GM18505 (cell line): Measurements from ENCODE around the gene ZNF566.
A peak's percentile ranks its signal among the peaks of the same experiment; 100 is the strongest.

Source experiments
- ATAC-seq: cut with Tn5 transposase; IDR thresholded peaks from one replicate; pipeline ENCODE4 v1.9.1; 2021; ENCODE audit not compliant: unreplicated experiment
- POLR2A ChIP-seq: IDR thresholded peaks from 4 replicates; pipeline ENCODE4 v1.6.1; 2011; ENCODE audit warnings: borderline replicate concordance; ENCODE audit not compliant: insufficient read depth, insufficient read length; ENCODE audit errors: extremely low read depth

Gene ZNF566

DNA sequence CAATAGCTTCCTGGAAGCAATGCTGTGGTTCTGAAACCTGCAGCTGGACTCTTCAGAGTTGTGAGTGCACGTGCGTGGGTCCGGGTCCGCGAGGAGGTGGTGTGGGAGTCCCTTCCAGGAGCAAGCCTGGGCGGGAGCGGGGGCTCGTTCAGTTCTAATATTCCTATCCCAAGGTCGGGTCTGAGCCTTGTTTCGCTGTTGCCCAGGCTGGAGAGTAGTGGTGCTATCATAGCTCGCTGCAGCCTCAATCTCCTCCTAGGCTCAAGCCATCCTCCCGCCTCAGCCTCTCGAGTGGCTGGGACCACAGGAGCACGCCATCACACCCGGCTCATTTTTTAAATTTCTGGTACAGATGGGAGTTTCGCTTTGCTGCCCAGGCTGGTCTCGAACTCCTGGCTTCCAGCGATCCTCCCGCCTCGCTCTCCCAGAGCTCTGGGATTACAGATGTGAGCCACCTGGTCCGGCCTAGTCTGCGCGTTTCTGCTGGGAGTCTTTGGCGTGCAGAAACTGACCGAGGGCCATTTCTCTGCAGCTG lies 71.5 kb downstream of the ZNF566 start:
- ATAC-seq: peak; percentile 10
- no peak for TF ChIP-seq POLR2A

GRCh38 chr19:36409841-36410240 lies 79.5 kb downstream of the ZNF566 start:
- no peak for TF ChIP-seq POLR2A

GRCh38 chr19:36408101-36408500 lies 81.3 kb downstream of the ZNF566 start:
- no peak for TF ChIP-seq POLR2A
- no peak for ATAC-seq

More at GRCh38 chr19:36409841-36410240, 79.5 kb downstream of the ZNF566 start:
- no peak for ATAC-seq

GRCh38 chr19:36404498-36404897 lies 84.9 kb downstream of the ZNF566 start:
- TF ChIP-seq POLR2A: no peak
- ATAC-seq: no peak

DNA sequence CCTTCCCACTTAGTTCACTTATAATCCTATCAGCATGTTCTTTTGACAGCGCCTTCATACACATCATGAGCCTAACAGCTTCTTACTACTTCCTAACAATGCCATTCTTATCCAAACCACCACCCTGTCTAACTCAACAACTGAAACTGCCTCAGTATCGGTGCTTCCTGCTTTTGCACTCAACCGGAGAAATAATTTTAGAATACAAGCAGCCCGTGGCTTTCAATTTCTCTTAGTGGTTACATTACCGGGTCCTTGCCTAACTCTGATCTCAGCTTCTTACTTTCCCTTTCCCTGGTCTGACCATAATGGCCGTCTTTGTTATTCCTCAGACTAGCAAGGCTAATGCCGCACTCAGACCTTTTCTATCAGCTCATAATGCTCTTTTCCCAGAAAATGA lies 87.9 kb downstream of the ZNF566 start:
- no peak for TF ChIP-seq POLR2A
- no peak for ATAC-seq

DNA sequence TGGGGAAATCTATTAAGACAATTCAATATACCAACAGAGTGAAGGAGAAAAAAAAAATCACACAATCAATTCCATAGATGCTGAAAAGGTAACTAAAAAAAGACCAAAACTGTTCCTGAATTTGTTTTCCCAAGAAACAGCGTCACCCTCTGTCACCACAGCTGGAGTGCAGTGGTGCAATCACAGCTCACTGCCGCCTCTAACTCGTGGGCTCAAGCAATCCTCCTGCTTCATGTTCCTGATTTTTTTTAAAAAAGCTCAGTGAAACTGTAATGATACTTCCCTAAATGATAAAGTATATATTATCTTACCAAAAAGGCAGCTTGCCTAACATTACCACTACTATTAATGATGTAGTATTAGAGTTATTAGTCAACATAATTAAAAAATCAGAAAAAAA lies 90.8 kb downstream of the ZNF566 start:
- no peak for TF ChIP-seq POLR2A
- no peak for ATAC-seq
